ENCODE data around the gene GAS7. TPM values are rescaled to one million over a fixed set of nuclear protein-coding genes. Genes with fewer than 3 reads are reported as not detected.

The GAS7 gene
- total RNA-seq, 1 donor from 2014 or later: 81.5 TPM

GRCh38 chr17:10172241-10172741 is 26.1 kb downstream of the GAS7 start:
- DNase-seq (ENCODE audit: low spot score): no peak

GRCh38 chr17:10171581-10171981 is 26.8 kb downstream of the GAS7 start:
- no peak for DNase-seq (ENCODE audit: low spot score)

DNA sequence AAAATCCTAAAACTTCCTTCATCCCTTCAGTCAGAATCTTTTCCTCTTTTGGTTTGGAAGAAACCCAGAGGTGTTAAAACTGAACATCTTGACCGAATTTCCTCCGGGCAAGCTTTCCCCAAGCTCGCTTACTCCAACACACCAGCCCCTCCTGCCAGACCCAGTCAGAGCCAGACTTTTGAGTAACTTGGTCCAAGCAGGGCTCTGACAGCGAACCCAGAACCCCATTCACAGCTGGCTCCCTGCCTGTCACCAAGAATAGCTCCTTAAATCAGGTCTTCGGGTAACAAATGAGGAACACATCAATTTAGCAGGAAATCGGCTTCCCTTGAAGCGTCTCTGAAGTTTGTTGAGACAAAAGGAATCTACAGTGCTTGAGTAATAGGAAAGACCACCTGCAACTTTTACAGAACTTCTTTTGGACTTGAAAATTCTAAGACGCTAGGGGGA is 27.3 kb downstream of the GAS7 start:
- DNase-seq (ENCODE audit: low spot score): no peak

DNA sequence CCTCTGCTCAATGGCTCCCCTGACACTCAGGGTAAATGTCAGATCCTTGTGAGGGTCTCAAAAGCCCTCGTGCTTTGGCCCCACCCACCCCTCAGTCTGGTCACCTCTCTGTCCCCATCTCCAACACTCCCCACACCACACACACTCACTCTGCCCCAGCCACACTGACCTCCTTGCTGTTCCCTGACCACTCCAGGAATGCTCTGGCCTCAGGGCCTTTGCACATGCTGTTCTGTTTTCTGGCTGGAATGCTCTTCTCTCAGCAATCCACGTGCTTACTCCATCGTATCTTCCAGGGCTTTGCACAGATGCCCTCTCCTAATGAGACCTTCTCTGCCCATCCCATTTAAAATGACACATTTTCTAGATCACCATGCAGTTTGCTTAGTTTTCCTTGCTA is 28.2 kb downstream of the GAS7 start:
- no peak for DNase-seq (ENCODE audit: low spot score)

DNA sequence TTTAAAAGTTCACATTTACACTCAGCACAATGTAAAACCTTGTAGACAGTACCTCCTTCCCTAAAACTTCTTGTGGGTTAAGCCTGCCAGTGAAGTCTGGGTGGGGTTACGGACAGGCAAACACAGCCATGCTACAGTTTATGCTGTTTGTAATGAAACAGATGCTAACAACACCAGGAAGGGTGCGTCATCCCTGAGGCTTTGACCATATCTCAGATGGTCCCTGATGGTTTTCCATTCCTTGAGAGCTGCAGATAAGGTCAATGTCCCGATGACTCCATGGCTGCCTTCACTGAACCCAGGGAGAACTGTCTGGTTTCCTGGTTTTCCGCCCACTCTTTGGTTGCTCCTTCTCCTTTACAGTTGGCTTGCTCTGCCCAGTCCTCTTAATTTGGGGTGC is 29.1 kb downstream of the GAS7 start:
- DNase-seq (ENCODE audit: low spot score): no peak

DNA sequence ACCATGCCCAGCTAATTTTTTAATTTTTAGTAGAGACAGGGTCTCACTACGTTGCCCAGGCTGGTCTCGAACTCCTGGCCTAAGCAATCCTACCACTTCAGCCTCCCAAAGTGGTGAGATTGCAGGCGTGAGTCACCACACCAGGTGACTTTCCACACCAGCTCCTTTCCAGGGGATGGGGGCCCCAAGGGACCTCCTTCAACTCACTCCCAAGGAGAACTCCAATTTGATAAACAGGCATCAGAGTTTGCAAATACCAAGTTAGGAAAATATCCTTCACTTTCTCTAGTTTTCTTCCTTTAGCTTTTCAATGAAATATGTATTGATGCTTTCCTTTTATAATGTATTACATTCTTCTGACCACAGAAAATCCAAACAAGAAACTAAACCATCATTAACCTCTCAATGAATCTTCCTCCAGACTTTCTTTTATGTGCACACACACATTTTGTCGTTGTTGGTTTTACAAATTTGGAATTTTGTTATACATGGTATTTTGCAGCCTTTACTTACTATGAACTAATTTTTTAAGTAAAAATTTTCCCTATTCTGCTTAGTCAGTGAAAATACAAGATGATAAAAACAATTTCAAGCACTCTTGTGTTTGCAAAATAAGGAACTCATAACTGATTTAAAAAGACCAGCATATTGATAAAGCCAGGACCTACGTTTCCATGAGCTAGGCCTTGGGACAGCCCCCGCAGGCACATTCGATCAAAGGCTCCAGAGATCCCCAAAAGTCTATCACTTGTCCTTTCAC is 32.0 kb downstream of the GAS7 start:
- no peak for DNase-seq (ENCODE audit: low spot score)

DNA sequence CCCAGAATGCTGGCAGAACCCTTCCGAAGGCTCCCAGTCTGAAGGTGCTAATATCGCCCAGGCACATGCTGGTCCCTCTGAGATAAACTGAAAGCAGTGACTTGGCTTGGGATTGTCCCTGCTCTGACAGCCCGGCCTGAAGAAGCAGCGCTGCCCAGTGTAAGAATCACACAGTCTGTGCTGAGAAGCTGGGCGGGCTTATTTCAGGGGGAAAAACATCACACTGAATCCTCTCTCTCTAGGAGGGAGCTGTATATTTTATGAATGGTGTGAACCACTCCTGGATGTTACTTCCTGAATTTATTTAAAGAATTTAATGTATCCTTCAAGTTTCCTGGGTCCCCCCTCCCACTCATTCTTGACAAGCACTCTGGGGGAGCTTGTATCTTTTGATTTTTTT is 36.3 kb downstream of the GAS7 start:
- no peak for DNase-seq (ENCODE audit: low spot score)

DNA sequence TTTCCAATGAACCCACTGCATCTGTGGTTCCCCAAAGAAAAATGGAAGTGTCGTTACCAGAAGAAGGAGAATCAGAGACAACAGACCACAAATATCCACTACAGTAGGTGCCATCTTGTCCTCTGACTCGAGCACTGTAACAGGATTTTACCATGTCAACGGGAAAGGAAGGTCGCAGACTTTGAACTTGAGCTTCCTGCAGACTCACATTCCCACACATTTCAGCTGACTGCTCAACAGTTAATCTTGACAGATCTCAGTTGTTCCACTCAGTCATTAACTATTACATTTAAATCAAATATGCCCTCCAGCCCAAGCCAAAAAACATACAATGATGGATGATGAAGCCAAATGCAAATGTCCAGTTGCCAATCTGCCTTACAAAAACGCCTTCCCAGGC is 37.0 kb downstream of the GAS7 start:
- DNase-seq (ENCODE audit: low spot score): no peak

DNA sequence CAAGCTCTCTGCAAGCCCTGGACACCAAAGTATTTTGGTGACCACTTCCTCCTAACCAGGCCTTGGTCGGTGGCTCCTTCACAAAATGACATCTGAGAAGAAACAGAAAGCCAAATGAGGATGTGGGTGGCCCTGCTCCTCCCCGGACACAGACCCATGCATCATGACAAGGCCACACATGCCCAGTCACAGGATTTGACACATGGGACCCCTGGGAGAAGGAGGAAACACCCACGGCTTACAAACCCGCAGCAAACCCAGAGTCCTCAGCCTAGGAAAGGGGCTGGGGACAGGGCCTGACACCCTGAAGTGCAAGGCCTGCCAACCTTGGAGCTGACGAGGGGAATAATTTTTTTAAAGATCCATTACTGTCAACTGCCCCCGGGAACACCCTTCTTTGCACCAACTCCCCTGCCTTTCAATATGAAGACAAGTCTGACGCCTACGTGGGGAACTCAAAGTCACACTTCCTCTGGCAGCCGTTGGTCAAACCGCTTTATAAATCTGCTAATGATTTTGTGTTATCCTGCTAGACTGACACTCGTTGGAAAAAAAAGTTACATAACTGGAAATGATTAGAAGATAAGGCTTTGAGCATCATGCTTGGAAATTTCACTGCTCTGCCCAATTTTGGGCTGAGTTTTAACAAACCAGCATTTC is 41.3 kb downstream of the GAS7 start:
- no peak for DNase-seq (ENCODE audit: low spot score)

- no peak for DNase-seq (ENCODE audit: low spot score)
These were observed 41.8 kb downstream of the GAS7 start for GRCh38 chr17:10156599-10156947.

DNA sequence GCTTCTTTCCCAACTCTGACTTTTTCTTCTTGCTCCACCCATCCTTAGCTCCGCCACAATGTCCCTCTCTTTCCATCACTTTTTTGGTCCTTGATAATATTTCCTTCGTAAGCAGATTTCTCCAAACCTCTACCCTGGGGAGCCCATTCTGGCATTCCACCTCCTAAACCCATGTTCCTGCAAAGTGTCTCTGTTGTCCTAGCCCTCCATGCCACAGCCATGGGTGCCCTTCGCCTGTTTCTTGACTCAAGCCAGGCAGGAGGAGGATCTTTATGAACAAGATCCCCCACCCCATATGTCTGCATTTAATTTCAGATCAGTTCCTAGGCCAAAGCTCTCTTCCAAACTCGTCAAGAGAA is 42.4 kb downstream of the GAS7 start:
- DNase-seq (ENCODE audit: low spot score): no peak

DNA sequence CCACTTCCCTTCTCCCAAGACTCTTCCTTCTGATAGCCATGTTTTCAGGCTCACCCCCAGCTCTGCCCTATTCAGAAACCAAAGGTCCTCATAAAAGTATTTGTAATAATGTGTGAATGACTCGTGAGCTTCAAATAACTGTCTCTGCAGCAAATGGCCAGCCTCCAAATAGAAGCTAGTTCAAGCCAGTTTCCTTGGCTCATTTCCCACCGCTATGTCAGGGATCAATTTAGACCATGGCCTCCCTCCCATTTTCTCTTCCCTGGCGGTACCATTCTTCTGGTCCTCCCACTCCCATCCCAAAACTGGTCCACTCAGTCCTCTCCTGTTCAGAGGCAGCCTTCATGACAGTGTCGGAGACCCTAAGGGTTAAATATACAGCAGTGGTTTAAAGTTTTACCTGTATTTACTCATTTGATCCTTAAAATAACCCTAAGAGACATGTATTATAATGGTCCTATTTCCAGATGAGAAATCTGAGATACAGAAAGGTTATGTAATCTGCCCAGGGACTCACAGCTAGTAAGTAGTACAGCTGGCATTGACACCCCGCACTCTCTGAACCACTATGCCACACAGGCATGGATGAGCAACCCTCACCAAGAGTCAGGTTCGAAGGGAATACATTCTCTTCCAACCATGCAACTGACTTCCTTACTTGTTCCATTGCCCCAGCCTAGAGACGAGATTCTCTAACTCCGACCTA is 42.9 kb downstream of the GAS7 start:
- no peak for DNase-seq (ENCODE audit: low spot score)

- DNase-seq (ENCODE audit: low spot score): no peak
These were observed 46.5 kb downstream of the GAS7 start for GRCh38 chr17:10151667-10152496.

DNA sequence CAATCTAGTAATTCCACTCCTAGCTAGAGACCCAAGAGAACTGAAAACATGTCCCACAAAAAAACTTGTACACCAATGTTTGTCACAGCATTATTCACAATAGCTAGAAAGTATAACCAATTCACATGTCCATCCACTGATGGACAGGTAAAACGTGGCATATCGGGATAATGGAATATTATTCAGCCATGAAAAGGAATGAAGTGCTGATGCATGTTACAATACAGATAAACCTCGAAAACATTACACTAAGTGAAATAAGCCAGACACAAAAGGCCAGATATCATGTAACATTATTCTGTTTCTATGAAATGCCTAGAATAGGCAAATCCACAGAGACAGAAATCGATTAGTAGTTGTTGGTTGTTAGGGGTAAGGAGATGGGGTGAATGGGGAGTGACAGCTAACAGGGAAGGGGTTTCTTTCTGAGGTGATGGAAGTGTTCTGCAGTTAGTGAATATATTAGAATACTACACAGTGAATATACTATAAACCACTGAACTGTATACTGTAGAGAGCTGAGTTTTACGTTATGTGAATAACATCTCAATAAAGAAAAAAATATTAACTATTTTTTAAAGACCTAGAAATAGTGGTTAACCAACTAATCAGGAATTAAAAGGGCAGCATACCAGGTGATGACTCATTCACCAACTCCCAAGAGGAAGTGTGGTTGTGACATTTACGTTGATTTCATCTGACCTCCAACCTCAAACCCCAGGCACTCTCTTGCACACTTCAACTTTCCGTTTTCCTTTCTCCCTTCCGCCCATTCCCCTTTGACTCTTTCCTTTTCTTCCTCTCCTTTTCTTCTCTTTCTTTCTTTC is 48.6 kb downstream of the GAS7 start:
- no peak for DNase-seq (ENCODE audit: low spot score)

DNA sequence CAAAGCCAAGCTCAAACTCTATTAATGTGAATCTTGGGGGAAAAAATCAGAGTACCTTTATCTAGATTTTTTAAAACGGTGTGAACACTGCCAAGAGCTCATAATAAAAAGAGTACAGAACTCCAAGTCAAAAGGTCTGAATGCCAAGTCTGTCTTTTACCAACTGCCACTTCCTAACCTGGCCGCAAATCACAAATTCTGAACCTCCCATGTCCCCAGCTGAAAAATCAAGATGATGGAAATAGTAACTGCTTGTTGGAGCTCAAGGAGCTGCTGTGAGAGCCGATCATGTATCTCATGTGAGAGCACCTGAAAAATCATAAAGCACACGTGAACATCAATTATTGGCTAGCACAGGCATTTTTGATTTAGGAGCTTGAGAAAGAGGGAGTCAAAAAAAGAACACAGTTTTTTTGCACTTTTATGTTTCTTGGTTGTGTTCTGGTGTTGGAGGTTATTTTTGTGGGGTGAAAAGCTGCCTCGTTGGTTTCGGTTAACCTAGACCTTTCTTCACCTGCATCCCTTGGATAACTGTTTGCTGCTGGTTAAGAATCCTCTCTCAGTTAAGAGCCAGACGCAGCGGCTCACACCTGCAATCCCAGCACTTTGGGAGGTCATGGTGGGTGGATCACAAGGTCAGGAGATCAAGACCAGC is 50.5 kb downstream of the GAS7 start:
- no peak for DNase-seq (ENCODE audit: low spot score)

GRCh38 chr17:10147040-10147439 is 51.4 kb downstream of the GAS7 start:
- DNase-seq (ENCODE audit: low spot score): no peak

- no peak for DNase-seq (ENCODE audit: low spot score)
These were observed 53.4 kb downstream of the GAS7 start for GRCh38 chr17:10144982-10145381.

GRCh38 chr17:10144456-10144855 is 54.0 kb downstream of the GAS7 start:
- no peak for DNase-seq (ENCODE audit: low spot score)

- no peak for DNase-seq (ENCODE audit: low spot score)
These were observed 57.0 kb downstream of the GAS7 start for GRCh38 chr17:10141436-10141835.

- no peak for DNase-seq (ENCODE audit: low spot score)
These were observed 58.8 kb downstream of the GAS7 start for GRCh38 chr17:10139577-10139976.

All from mesenteric fat pad (tissue), 1 donor.